WTC11 (cell line): ENCODE measurements around the gene CHRNA4.

Experiments
- AFF4 ChIP-seq: sonication (generic); formaldehyde crosslinking; IDR thresholded peaks from 2 replicates; pipeline ENCODE4 v1.8.1; 2023; ENCODE audit warnings: mild to moderate bottlenecking, missing genetic modification reagents, borderline replicate concordance
- EMX1 ChIP-seq: fragments of 250-450 bp; sonication (Bioruptor Pico); IDR thresholded peaks from 2 replicates; pipeline ENCODE4 v1.8.0; 2021; ENCODE audit warnings: mild to moderate bottlenecking
- ZNF232 ChIP-seq: sonication (generic); formaldehyde crosslinking; IDR thresholded peaks from 2 replicates; pipeline ENCODE4 v1.8.0; 2022; ENCODE audit warnings: mild to moderate bottlenecking, missing genetic modification reagents

DNA sequence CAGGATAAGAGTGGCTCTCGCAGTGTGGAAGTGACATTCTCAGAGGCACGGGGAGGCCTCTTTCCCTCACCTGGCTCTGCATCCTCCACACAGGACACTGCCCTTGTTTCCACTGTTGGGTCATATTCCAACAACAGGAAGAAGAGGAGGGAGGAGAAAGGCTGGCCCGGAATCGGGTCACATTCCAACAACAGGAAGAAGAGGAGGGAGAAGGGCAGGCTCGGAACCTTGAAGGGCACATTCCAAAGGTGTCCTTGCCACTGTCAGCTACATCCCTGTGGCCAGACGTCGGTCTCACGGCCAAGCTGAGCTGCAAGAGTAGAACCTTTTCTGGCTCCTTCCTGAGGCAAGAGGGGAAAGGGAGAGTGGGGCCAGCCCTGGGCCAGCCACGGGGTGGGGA is 25.4 kb downstream of the CHRNA4 start:
- TF ChIP-seq EMX1 (CRISPR knock-in tag), result no peak
- TF ChIP-seq ZNF232 (CRISPR knock-in tag), result no peak
- no peak for TF ChIP-seq AFF4 (CRISPR knock-in tag)
